Activated CD4-positive, alpha-beta T cell treated with anti-CD3 and anti-CD28 coated beads, Interleukin-2, amount 50 U/mL, for 48 hours (primary cell): ENCODE measurements around the gene ZNF396.

Source experiments
- DNase-seq, 2 experiments: peaks; one replicate each; pipeline ENCODE4 v3.0.0-alpha.2; 2020

The ZNF396 gene

DNA sequence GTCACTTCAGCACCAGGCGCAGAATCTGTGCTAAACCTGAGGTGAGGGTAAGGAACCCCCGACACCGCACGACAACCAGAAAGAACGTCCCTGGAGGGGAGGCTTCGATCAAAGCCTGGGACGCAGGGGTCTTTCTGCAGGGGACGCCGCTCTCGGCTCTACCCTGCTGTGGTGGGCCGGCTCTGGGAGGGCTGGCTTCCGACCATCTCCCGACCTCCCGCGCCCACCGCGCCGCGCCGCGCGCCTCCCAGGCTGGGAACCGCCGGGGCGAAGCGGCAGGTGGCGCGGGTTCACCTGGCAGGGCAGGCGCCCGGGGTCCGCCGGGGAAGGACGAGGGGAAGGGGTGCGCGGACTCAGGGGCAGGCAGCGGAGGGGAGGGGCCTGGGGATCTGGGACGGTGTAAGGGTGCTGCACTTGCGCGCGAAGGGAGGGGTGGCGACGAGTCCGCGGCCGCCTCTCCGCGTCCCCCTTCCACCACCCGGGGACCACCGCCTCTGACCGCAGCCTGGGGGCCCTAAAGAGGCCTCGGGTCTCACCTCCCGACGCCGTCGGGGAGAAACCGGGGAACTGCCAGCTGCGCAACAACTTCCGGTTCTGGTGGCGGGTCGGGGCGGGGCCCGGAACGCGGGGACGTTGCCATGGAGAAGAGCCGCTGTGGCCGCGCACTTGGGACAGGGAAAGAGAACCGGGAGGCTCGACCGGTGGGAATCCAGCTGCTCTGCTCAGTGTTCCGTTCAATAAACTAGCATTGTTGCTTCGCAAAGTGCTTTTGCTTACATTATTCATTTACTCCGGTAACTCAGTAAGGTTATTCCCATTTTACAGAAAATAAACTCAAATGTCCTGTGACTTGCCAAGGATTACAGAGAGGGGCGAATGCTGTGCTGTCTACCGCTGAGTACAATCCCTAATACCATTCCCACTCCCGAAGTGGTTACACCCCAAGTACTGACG is at the start of gene ZNF396:
Gene ZNF396, minus strand, starts transcription at position 596 of the 954 bp plus-strand sequence. CDS start 3,045 bp downstream, outside the sequence.
- DNase-seq = peak; percentile 78 to 82

DNA sequence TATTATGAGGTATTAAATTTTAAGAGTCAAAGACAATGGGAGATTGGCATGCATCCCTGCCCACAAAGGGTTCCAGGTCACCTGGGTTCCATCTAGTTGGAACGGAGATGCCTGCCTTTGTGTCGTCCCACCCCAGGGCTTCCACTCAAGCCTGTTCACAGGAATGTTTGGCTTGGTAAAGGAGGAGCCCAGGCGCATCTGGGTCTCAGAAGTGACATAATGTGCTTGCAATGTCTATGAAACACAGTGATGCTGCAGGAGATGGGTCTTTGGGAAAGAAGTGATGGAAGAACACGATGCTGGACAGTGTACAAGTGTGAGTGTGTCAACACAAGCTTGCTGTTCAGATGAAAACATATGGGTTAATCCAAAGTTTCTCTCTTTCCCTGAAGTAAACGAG is 49.6 kb upstream of the ZNF396 start:
- DNase-seq = no peak

DNA sequence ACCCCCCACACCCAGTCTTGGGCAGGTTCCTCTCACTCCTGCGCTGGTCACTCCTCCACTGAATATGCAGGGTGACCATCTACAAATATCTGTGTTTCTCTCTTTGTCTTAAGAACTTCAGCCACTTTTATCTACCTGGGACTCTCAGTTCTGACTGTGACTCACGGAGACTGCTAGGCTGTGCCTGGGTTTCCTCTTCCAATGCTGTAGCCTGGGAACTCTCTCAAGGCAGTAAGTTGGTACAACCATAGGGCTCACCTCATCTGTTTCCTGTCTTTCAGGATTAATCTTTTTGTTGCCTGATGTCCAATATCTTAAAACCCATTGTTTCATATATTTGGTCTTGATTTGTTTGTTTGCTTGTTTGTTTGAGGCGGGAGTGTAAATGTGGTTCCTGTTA is 47.2 kb upstream of the ZNF396 start:
- DNase-seq = no peak

DNA sequence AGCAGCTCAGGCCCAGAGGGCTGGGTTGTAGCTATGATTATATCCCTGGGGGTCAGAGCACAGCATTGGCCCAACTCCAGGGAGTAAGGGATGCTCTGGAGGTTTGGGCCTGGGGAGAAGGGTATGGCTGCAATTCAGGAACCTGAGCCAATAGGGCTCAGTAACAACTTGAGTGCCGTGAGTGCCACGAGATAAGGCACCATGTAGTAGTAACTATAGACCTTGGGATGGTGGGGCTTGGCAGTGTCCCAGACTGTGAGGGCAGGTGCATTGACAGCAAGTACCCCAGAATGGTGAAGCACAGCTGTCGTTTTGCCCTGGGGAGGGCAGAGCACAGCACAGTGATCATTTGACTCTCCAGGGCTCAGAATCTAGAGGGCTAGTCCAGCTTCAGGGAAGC is 45.1 kb upstream of the ZNF396 start:
- DNase-seq = no peak

DNA sequence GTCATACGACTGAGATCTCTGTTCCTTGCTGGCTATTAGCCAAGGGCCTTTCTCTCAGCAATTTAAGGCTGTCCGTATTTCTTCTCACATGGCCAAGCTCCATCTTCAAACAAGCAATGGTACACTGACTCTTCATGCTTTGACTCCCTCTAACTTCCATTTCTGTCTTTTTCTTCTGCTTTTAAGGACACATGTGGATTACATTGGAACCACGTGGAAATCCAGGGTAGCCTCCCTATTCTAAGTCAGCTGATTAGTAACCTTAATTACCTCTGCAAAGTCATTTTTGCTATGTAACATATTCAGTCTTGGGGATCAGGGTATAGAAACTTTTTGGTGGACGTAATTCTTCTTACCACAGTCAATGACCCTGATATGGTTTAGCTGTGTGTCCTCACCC is 41.5 kb upstream of the ZNF396 start:
- DNase-seq = no peak

DNA sequence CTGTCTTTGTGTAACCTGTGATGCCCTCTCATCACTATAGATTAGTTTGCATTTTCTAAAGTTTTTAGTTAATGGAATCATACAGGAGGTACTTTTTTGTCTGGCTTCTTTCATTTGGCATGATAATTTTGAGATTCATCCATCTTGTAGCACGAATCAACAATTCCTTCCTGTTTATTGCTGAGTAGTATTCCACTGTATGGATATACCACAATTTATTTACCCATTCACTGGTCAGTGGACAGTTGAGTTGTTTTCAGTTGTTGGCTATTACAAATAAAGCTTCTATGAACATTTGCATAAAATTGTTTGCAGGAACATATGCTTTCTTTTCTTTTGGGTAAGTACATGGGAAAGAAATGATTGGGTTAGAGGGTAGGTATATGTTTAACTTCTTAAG is 40.1 kb upstream of the ZNF396 start:
- DNase-seq = no peak

DNA sequence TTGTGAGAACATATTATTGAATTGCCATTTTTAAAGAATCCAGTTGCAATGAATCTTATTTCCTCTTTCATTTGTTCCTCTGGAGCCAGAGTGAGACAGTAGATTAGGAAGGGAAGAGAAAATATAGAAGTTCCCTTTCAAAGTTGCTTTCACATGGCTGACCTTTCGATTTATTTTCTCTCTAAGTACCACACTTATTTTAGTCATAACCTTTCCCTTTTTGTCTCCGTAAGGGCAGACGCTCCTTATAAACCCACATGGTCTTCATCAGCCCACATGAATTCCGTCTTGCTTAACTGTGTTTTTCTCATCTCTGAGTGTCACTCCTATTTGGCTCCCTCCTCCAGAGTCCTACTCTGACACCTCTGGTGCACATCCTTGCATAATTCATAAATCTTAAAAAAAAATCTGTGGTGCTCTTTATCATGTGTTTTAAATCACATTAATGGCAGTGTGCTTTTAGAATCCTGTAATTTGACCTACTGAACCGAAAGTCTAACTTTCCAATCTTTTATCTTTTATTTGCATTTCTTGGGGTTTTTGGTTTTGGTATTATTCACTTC is 38.5 kb upstream of the ZNF396 start:
- DNase-seq = no peak

DNA sequence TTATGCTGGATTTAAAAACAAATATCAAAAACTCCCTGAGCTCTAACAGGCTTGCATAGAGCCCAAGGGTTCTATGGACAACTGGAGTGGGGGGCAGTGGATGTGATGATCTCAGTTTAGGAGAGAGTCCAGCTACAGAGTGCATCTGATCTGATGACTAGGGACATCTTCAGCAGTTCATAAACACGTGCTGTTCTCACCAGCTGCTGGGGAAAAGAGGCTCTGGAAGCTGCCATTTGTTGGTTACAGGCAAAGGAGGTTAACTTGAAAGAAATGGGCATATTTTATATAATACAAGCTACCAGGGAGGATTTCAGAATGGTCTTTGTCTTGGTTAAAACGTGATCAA is 36.0 kb upstream of the ZNF396 start:
- DNase-seq = no peak

DNA sequence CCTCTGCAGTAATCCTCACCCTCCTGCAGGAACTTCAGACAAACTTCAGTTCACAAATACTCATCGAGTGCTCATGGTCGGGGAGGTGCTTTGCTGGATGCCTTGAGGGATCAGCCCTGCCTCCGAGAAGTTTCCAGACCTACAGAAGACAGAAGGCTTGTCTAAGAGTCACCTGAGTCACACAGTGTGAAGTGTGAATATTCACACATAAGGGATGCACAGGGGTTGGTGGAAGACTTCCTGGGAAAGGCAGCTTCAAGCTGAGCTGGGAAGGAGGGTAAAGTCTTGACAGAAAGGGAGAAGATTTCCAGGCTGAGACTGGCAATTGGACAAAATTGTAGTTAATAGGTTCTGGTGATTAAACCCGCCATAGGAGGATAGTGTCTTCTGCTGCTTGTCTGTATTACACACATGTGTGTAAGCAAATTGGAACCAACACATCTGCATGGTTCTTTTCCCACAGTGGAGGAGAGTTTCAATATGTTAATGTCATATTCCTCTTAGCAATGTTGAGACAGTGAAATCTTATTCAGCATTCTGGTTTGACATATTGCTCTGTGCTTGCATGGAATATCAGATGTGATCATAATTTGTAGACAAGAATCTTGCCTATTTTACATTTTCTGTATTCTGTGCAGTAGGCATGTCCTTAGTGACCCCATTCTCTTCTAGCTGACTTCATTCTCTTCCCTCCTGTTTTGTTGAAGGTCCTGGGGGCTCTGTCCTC is 34.7 kb upstream of the ZNF396 start:
- no peak for DNase-seq

DNA sequence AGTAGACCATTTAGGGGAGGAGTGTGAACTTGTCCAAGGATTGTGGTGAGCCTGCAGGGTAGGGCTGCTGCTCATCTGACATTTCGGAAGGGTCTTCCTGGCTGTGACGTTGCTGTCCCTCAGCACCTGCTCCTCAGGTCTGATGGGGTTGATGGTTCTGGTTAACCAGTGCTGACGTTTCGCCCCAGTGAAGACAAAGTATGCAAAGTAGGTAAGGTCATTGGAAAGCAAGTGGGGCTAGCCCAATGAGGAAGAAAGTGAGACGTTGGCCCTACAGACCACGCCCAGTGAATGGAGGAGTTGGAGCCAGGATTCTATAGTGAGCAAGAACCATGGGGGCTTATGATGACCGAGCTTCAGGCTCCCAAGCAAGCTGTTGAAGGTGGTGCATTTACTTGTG is 33.4 kb upstream of the ZNF396 start:
- DNase-seq = no peak

DNA sequence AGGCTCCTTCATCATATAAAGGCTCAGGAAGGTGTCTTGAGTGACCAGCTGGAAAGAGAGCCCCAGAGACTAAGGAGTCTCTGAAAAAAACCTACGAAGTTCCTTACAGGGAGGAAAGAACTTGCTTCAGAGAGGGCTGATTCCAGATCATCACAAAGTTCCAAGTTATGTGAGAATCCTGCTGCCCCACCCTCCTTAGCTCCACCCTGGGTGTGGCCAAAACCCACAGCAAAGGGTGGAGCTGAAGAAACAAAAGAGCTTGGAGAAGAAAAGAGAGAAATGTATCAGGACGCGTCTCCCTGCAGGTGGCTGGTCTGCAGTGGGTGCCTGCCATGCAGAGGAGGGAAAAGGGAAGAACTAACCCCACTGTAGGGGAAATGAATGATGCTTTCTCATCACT is 32.8 kb upstream of the ZNF396 start:
- DNase-seq = no peak

DNA sequence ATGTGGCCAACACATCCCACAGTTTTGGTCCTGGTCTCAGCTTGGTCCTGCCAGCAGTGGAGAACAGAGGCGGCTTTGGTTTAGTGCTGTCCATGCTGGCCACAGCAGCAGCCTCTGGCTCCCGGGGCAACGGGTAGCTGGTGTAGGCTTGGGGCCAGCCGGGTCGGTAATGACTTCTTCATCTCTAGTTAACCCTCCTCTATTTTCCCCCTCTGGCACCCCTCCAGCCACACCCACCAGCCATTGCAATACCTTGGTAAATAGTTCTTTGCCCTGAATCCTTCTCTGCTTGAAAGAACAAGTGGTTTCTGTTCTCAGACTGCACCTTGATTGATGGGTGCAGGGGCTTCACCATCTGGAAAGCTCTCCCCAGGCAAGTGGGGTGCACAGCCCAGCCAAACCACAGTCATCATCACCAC is 31.7 kb upstream of the ZNF396 start:
- DNase-seq = no peak

DNA sequence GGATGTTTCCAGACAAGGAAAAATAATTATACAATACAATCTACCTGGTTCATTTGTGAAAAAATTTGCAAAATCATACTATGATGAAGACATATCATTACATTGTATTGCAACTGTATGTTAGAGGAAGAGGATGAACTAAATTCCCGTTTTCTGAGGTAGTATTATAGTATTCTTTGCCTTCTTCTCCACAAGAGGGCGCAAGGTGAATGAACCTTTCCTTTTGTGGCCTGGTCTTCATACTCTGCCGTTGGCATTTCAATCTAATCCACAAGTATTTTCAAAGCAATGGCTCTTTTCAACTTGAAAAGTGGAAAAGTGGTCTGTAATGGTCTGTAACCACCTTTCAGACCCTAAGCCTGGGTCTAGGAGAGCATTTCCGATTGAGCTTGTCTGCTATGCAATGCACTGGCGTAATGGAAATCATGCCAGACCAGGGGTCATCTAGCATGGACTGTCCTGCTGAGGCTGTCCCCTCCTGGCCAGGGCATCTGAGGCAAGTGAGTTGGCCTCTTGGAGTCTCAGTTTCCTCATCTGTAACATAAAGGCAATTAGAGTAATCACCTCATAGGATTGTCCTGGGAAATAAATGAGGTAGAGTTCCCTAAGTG is 30.8 kb upstream of the ZNF396 start:
- DNase-seq = peak in 1 of 2 experiments; percentile 34

DNA sequence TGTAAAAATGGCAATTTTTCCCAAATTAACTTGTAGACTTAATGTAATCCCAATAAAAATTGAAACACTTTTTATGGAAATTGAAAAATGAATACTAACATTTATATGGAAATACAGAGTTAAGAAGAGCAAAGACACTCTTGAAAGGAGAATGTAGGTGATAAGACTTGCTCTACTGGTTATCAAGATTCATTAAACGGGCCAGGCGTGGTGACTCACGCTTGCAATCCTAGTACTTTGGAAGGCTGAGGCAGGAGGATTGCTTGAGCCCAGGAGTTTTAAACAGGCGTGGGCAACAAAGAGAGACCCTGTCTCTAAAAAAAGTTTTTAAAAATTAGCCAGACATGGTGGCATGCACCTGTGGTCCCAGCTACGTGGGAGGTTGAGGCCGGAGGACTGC is 29.5 kb upstream of the ZNF396 start:
- no peak for DNase-seq

DNA sequence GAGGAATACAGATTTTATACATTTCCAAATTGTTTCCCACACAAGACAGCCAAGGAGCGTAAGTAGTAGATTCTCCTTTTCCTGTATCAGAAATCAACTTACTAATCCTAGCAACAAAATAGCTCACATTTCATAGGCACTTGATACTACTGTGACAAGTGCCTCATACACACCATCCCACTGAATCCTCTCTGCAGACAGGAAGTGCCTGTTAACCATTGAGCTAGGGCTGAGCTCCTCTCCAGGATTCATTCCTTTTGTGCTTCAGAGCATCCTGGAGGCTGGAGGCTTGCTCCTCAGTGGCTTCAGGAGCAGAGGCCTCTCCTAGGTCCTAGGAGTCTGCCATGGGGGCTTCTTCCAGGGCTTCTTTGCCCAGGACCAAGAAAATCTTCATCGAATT is 20.8 kb upstream of the ZNF396 start:
- DNase-seq = no peak

DNA sequence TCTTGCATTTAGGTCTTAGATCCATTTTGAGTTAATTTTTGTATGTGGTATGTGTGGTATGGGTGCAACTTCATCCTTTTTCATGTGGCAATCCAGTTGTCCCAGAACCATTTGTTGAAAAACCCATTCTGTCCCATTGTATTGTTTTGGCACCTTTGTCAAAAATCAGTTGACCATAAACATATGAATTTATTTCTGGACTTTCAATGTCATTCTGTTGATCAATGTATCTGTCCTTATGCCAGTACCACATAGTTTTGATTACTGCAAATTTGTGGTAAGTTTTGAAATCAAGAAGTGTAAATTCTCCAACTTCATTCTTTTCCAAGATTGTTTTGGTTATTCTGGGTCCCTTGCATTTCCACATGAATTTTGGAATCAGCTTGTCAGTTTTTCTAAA is 16.6 kb upstream of the ZNF396 start:
- no peak for DNase-seq

DNA sequence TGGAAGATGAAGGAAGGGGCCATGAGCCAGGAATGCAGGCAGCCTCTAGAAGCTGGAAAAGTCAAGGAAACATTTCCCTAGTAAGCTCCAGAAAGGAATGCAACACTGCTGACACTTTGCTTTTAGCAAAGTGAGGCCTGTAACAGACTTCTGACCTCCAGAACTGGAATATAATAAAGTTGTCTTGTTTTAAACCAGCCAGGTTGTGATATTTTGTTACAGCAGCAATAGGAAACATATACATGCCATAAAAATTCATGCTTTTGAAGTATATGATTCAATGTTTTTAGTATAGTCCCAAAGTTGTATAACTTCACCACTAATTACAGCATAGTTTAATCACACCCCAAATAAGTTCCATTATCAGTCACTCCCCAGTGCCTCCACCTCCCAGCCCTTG is 15.2 kb upstream of the ZNF396 start:
- DNase-seq = no peak

DNA sequence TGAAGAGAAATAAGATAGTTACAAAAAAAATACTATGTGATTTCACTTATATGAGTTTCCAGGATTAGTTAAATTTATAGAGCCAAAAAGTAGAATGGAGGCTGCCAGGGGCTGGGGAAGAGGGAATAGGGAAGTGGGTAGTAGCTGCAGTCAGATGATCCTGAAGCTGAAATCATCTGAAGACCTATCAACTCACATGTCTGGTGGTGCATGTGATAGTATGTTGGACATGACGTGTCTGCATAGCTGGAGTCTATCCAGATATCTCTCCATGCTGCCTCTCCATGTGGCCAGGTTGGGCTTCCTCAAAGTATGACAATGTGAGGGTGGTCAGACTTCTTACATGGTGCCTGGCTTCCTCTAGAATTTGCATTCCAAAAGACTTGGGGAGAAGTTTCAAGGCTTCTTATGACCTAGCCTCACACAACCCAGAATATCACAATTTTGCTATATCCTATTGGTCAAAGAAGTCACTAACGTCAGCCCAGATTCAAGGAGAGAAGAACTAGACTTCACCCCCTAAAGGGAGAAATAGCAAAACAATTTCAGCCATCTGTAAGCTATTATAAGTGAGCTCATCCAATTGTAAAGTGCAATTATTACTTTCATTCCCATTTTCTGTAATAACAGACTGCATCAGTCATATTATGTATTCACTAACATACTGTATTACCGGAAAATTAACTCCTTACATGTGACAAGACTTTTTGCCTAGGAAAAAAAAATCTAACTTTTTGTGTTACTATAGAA is 14.0 kb upstream of the ZNF396 start:
- DNase-seq = no peak

DNA sequence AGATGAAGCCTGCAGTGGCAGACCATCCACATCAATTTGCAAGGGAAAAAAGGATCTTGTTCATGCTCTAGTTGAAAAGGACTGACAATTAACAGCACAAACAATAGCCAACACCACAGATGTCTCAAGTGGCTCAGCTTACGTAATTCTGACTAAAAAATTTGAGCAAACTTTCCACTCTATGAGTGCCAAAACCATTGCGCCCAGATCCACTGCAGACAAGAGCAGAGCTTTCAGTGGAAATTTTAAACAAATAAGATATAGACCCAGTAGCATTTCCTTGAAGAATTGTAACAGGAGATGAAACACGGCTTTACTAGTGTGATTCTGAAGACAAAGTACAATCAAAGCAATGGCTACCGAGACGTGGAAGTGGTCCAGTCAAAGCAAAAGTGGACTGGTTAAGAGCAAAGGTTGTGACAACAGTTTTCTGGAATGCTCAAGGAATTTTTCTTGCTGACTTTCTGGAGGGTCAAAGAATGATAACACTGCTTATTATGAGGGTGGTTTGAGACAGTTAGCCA is 12.0 kb upstream of the ZNF396 start:
- no peak for DNase-seq

DNA sequence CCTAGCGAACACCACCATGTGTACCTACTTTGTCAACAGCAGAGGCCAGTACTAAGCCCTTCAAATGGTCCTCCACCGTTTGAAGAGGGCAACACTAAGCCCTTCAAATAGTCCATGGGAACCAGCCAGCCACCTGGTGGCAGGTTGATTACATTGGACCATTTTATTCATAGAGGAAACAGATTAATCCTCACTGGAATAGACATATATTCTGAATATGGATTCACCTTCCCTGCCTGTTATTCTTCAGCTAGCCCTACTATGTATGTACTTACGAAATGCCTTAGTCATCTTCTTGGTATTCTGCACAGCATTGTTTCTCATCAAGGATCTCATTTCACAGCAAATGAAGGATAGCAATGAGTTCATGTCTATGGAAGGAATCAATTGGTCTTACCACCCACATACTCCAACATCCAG is 10.0 kb upstream of the ZNF396 start:
- DNase-seq = no peak

DNA sequence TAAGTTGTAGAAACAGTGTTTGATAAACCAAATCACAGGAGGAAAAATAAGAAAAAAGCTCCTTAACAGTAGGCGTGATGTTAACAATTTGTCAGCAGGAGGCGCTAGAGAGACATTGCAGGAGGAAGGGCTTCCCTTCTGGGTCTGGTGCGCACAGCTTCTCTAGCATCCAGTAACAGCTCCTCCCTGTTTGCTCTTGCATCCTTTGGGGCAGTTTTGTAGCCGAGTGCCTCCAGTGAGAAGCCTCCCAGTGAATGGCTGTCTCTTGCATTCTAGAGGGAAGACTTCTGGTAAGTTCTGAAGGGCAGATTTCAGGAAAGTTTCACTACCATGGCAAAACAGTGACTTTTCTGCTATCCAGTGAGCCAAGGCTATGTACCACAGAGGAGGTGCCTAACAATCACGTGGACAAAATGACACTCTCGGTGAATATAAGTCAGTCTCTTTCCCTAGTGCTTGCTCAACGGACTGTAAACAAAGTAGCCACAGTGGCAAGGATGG is 9.5 kb upstream of the ZNF396 start:
- peak; percentile 54 to 58 for DNase-seq

DNA sequence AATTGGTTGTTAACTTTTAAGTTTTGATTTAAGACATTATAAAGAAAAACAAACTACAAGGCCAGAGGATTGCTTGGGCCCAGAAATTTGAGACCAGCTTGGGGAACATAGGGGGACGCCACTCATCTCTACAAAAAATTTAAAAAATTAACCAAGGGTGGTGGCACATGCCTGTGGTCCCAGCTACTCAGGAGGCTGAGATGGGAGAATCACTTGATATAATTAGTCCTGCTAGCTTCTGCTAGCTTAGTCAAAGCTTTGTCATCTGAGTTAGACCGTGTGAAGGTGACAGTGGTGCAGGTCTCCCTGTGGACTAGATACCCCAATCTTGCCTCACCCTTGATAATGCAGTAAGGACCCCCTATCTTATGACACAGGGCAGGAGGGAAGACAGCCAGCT is 6.0 kb upstream of the ZNF396 start:
- DNase-seq = no peak
